Measurements from ENCODE around the gene MARK4. TPM values are rescaled to one million over a fixed set of nuclear protein-coding genes. Genes with fewer than 3 reads are reported as not detected.

The MARK4 gene
- polyA plus RNA-seq, 1 donor = 17.6 TPM

GRCh38 chr19:45253396-45254027, 2.4 kb downstream of the MARK4 start:
- no peak for DNase-seq
- no peak overlapping the region for H3K27ac ChIP-seq (ENCODE audit: low read length)
- WGBS (ENCODE audit: insufficient coverage, low lambda C conversion rate) = no CpG with 5 or more reads among the region's 12 CpGs
- H3K4me3 ChIP-seq (ENCODE audit: low read length) = no peak overlapping the region
- H3K36me3 ChIP-seq (ENCODE audit: control insufficient read depth, insufficient read depth, low read length) = no peaks in the 10 kb centered on the region
- peaks cover 6% of the 10 kb centered on the region for H3K4me1 ChIP-seq (ENCODE audit: control insufficient read depth, insufficient read depth, low read length)
- H3K9me3 ChIP-seq (ENCODE audit: control insufficient read depth, low read depth, low read length) = no peaks in the 10 kb centered on the region
- H3K27me3 ChIP-seq (ENCODE audit: control insufficient read depth, insufficient read depth, low read length) = peaks cover 3% of the 10 kb centered on the region

- Histone ChIP-seq H3K4me1 (ENCODE audit: control insufficient read depth, insufficient read depth, low read length) (peaks cover 6% of the 10 kb centered on the region), H3K27ac (ENCODE audit: low read length) (no peak overlapping the region), H3K27me3 (ENCODE audit: control insufficient read depth, insufficient read depth, low read length) (peaks cover 3% of the 10 kb centered on the region), H3K4me3 (ENCODE audit: low read length) (no peak overlapping the region), H3K36me3 (ENCODE audit: control insufficient read depth, insufficient read depth, low read length) (no peaks in the 10 kb centered on the region), H3K9me3 (ENCODE audit: control insufficient read depth, low read depth, low read length) (no peaks in the 10 kb centered on the region)
- no peak for DNase-seq
- no CpG with 5 or more reads among the region's 11 CpGs for WGBS (ENCODE audit: insufficient coverage, low lambda C conversion rate)
Measured at GRCh38 chr19:45254044-45254531, 3.0 kb downstream of the MARK4 start.

GRCh38 chr19:45255611-45256157, 4.6 kb downstream of the MARK4 start:
- Histone ChIP-seq H3K27me3 (ENCODE audit: control insufficient read depth, insufficient read depth, low read length) (no peaks in the 10 kb centered on the region), H3K4me3 (ENCODE audit: low read length) (no peak overlapping the region), H3K36me3 (ENCODE audit: control insufficient read depth, insufficient read depth, low read length) (no peaks in the 10 kb centered on the region), H3K4me1 (ENCODE audit: control insufficient read depth, insufficient read depth, low read length) (peaks cover under 1% of the 10 kb centered on the region), H3K9me3 (ENCODE audit: control insufficient read depth, low read depth, low read length) (no peaks in the 10 kb centered on the region), H3K27ac (ENCODE audit: low read length) (no peak overlapping the region)
- no peak for DNase-seq
- WGBS (ENCODE audit: insufficient coverage, low lambda C conversion rate) = no CpG with 5 or more reads among the region's 9 CpGs

- 83% methylated on average over 1 of the region's 4 CpGs for whole genome bisulfite sequencing (ENCODE audit: insufficient coverage, low lambda C conversion rate)
- no peaks in the 10 kb centered on the region for H3K27me3 ChIP-seq (ENCODE audit: control insufficient read depth, insufficient read depth, low read length)
- no peaks in the 10 kb centered on the region for H3K36me3 ChIP-seq (ENCODE audit: control insufficient read depth, insufficient read depth, low read length)
- no peaks in the 10 kb centered on the region for H3K9me3 ChIP-seq (ENCODE audit: control insufficient read depth, low read depth, low read length)
- no peak overlapping the region for H3K27ac ChIP-seq (ENCODE audit: low read length)
- H3K4me3 ChIP-seq (ENCODE audit: low read length) = no peak overlapping the region
- no peak for DNase-seq
- no peaks in the 10 kb centered on the region for H3K4me1 ChIP-seq (ENCODE audit: control insufficient read depth, insufficient read depth, low read length)
Measured at GRCh38 chr19:45256836-45257235, 5.8 kb downstream of the MARK4 start.

GRCh38 chr19:45258862-45259261, 7.8 kb downstream of the MARK4 start:
- H3K4me3 ChIP-seq (ENCODE audit: low read length) = no peak overlapping the region
- no peaks in the 10 kb centered on the region for H3K4me1 ChIP-seq (ENCODE audit: control insufficient read depth, insufficient read depth, low read length)
- no peaks in the 10 kb centered on the region for H3K27me3 ChIP-seq (ENCODE audit: control insufficient read depth, insufficient read depth, low read length)
- no peak for DNase-seq
- WGBS (ENCODE audit: insufficient coverage, low lambda C conversion rate) = no CpG with 5 or more reads among the region's 19 CpGs
- no peak overlapping the region for H3K27ac ChIP-seq (ENCODE audit: low read length)
- no peaks in the 10 kb centered on the region for H3K9me3 ChIP-seq (ENCODE audit: control insufficient read depth, low read depth, low read length)
- H3K36me3 ChIP-seq (ENCODE audit: control insufficient read depth, insufficient read depth, low read length) = peaks cover 2% of the 10 kb centered on the region

- DNase-seq = no peak
- H3K27ac ChIP-seq (ENCODE audit: low read length) = no peak overlapping the region
- WGBS (ENCODE audit: insufficient coverage, low lambda C conversion rate) = no CpG with 5 or more reads among the region's 6 CpGs
- no peaks in the 10 kb centered on the region for H3K9me3 ChIP-seq (ENCODE audit: control insufficient read depth, low read depth, low read length)
- H3K4me3 ChIP-seq (ENCODE audit: low read length) = no peak overlapping the region
- H3K4me1 ChIP-seq (ENCODE audit: control insufficient read depth, insufficient read depth, low read length) = no peaks in the 10 kb centered on the region
- no peaks in the 10 kb centered on the region for H3K27me3 ChIP-seq (ENCODE audit: control insufficient read depth, insufficient read depth, low read length)
- H3K36me3 ChIP-seq (ENCODE audit: control insufficient read depth, insufficient read depth, low read length) = peaks cover 14% of the 10 kb centered on the region
Measured at GRCh38 chr19:45262570-45262969, 11.5 kb downstream of the MARK4 start.

GRCh38 chr19:45263013-45263412, 11.9 kb downstream of the MARK4 start:
- no CpG with 5 or more reads among the region's 11 CpGs for WGBS (ENCODE audit: insufficient coverage, low lambda C conversion rate)
- H3K27me3 ChIP-seq (ENCODE audit: control insufficient read depth, insufficient read depth, low read length) = no peaks in the 10 kb centered on the region
- no peak overlapping the region for H3K27ac ChIP-seq (ENCODE audit: low read length)

GRCh38 chr19:45264781-45265317, 13.8 kb downstream of the MARK4 start:
- H3K36me3 ChIP-seq (ENCODE audit: control insufficient read depth, insufficient read depth, low read length) = peaks cover 20% of the 10 kb centered on the region

More at GRCh38 chr19:45263013-45263412, 11.9 kb downstream of the MARK4 start:
- H3K4me1 ChIP-seq (ENCODE audit: control insufficient read depth, insufficient read depth, low read length) = no peaks in the 10 kb centered on the region
- no peaks in the 10 kb centered on the region for H3K9me3 ChIP-seq (ENCODE audit: control insufficient read depth, low read depth, low read length)
- H3K4me3 ChIP-seq (ENCODE audit: low read length) = no peak overlapping the region
- H3K36me3 ChIP-seq (ENCODE audit: control insufficient read depth, insufficient read depth, low read length) = peaks cover 14% of the 10 kb centered on the region
- DNase-seq = no peak

GRCh38 chr19:45265375-45265774, 14.3 kb downstream of the MARK4 start:
- Histone ChIP-seq H3K4me1 (ENCODE audit: control insufficient read depth, insufficient read depth, low read length) (no peaks in the 10 kb centered on the region), H3K9me3 (ENCODE audit: control insufficient read depth, low read depth, low read length) (no peaks in the 10 kb centered on the region), H3K36me3 (ENCODE audit: control insufficient read depth, insufficient read depth, low read length) (peaks cover 20% of the 10 kb centered on the region), H3K27ac (ENCODE audit: low read length) (no peak overlapping the region), H3K4me3 (ENCODE audit: low read length) (no peak overlapping the region), H3K27me3 (ENCODE audit: control insufficient read depth, insufficient read depth, low read length) (no peaks in the 10 kb centered on the region)
- WGBS (ENCODE audit: insufficient coverage, low lambda C conversion rate) = 100% methylated on average over 1 of the region's 5 CpGs
- DNase-seq = no peak

More at GRCh38 chr19:45264781-45265317, 13.8 kb downstream of the MARK4 start:
- Histone ChIP-seq H3K27ac (ENCODE audit: low read length) (no peak overlapping the region), H3K4me1 (ENCODE audit: control insufficient read depth, insufficient read depth, low read length) (no peaks in the 10 kb centered on the region), H3K27me3 (ENCODE audit: control insufficient read depth, insufficient read depth, low read length) (no peaks in the 10 kb centered on the region), H3K4me3 (ENCODE audit: low read length) (no peak overlapping the region), H3K9me3 (ENCODE audit: control insufficient read depth, low read depth, low read length) (no peaks in the 10 kb centered on the region)
- WGBS (ENCODE audit: insufficient coverage, low lambda C conversion rate) = no CpG with 5 or more reads among the region's 19 CpGs
- no peak for DNase-seq

GRCh38 chr19:45267296-45267695, 16.2 kb downstream of the MARK4 start:
- Histone ChIP-seq H3K27me3 (ENCODE audit: control insufficient read depth, insufficient read depth, low read length) (no peaks in the 10 kb centered on the region), H3K4me3 (ENCODE audit: low read length) (no peak overlapping the region), H3K36me3 (ENCODE audit: control insufficient read depth, insufficient read depth, low read length) (peaks cover 29% of the 10 kb centered on the region), H3K4me1 (ENCODE audit: control insufficient read depth, insufficient read depth, low read length) (no peaks in the 10 kb centered on the region), H3K9me3 (ENCODE audit: control insufficient read depth, low read depth, low read length) (no peaks in the 10 kb centered on the region), H3K27ac (ENCODE audit: low read length) (no peak overlapping the region)
- no peak for DNase-seq
- WGBS (ENCODE audit: insufficient coverage, low lambda C conversion rate) = no CpG with 5 or more reads among the region's 12 CpGs

Measured in large intestine (tissue), 3 donors.